NCI-H345 treated with DMSO at 0.1 percent for 48 hours (cell line): ENCODE results near the gene EIF4EBP3.
"Not testable (repeated sequence)": the region's sequence is repeated elsewhere in the genome, so short reads cannot be mapped to it uniquely, and the experiment has no call there.

Experiments used
- DNase-seq: peaks from one replicate; lab custom pipeline; 2025; ENCODE audit not compliant: unreplicated experiment; lab: John Stamatoyannopoulos, UW

The EIF4EBP3 gene

DNA sequence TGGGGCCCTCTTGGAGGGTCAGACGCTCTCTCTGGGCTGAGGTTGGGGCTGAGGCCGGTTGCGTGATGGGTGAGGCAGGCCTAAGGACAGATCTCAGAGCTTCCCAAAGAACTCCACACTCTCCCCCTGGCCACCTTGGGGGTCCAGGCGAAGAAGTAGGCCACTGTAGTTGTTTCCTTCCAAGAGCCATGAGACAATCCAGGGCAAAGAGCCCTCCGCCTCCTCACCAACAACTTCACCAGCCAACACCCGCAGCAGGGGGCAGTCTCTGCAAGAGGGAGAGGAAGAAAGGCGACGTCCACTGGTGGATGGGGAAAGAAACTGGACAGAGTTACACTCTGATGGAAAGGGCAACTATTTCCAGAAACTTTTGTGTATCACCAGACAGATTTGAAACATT is 27.8 kb downstream of the EIF4EBP3 start:
- DNase-seq: no peak

DNA sequence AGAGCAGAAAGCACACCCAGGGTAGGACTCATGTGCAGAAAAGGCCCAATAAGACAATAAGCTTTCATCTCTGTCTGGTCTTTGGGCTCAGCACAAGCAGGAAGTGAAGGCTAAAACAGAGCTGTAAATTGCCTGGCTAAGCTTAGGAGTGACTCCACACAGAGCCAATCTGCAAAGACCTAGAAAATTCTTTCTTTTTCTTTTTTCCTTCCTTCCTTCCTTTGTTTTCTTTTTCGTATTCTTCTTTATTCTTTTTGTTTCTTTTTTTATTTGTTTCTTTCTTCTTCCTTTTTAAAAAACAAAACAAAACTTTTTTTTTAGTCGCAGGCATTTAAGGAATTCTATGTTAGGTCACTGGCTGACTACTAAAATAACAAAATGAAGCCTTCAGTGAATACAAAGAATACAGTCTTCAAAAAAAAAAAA is 29.3 kb downstream of the EIF4EBP3 start:
- DNase-seq: no peak

GRCh38 chr5:140579188-140579747 is 31.8 kb downstream of the EIF4EBP3 start:
- DNase-seq: not testable (repeated sequence)

DNA sequence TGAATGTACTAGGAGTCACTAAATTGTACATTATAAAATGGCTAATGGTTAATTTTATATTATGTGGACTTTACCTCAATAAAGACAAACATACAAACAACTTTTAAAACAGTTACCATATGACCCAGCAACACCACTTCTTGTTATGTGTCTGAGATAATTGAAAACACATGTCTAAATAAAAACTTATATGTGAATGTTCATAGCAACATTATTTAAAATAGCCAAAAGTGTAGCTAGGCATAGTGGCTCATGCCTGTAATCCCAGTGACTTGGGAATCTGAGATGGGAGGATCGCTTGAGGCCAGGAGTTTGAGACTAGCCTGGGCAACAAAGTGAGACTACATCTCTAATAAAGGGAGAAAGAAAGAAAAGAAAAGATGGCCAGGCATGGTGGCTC is 40.0 kb downstream of the EIF4EBP3 start:
- DNase-seq: no peak

GRCh38 chr5:140588311-140589070 is 41.0 kb downstream of the EIF4EBP3 start:
- DNase-seq: no peak

GRCh38 chr5:140590861-140591260 is 43.4 kb downstream of the EIF4EBP3 start:
- DNase-seq: no peak

- no peak for DNase-seq
Observed at GRCh38 chr5:140591747-140592372, 44.4 kb downstream of the EIF4EBP3 start.

GRCh38 chr5:140593070-140593469 is 45.6 kb downstream of the EIF4EBP3 start:
- not testable (repeated sequence) for DNase-seq

- no peak for DNase-seq
Observed at GRCh38 chr5:140594169-140594568, 46.7 kb downstream of the EIF4EBP3 start.

DNA sequence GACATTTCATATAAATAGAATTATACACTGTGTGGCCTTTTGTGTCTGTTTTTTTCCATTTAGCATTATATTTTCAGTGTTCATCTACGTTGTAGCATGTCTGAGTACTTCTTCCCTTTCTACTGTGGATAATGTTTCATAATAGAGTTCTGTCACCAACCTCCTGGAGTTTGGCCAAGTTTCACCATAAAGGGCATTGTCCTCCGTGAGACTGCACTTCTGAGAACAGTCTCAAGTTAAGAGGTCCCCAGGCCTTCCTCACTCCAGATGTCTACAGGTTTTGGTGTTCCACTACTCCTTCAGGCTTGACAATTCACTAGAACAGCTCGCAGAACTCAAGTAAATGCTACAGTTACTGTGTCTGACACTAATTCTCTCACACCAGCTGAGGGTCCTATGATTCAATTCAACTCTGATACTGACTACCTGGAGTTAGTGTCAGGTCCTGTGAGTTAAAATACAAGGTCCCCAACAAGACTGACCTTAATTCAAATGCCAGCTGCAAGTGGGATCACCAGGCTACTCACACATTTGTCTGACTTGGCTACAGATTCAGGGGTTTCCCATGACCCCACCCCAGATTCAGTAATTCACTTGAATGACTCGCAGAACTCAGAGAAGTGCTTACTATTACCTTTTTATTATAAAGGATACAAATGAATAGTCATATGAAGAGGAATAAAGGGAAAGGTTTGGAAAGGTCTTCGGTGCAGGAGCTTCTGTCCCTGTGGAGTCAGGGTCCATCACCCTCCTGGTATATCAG is 48.3 kb downstream of the EIF4EBP3 start:
- DNase-seq: peak; percentile 1

DNA sequence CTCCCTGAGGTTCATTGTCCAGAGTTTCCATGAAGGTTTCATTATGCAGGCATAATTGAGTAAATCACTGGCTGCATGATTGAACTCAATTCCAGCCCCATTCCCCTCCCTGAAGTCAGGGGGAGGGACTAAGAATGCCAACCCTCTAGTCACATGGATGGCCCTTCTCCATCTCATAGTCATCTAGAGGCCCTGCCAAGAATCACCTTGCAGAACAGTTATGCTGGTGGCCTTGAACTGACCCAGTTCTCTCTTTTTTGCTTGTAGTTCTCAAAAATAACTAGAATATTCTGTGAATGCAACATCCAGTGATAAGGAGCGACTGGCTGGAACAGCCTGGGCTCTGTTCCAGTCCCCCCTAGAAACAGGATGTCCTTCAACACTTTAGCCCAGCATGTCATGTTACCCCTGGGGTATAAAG is 48.9 kb downstream of the EIF4EBP3 start:
- no peak for DNase-seq

GRCh38 chr5:140598836-140599235 is 51.4 kb downstream of the EIF4EBP3 start:
- DNase-seq: no peak
